GM12891 (cell line): ENCODE data around the gene TXNDC5.

ENCODE experiments used
- PAX5 ChIP-seq: IDR thresholded peaks from 2 replicates; pipeline ENCODE4 v1.6.1; 2011; ENCODE audit warnings: low read length, moderate library complexity, mild to moderate bottlenecking; ENCODE audit not compliant: insufficient read depth, severe bottlenecking
- POLR2A ChIP-seq: IDR thresholded peaks from 2 replicates; pipeline ENCODE4 v1.6.1; 2011; ENCODE audit warnings: low read depth, low read length, control low read depth
- POLR2AphosphoS5 ChIP-seq: IDR thresholded peaks from 2 replicates; pipeline ENCODE4 v1.6.1; 2011; ENCODE audit warnings: low read depth, low read length, control low read depth
- POU2F2 ChIP-seq: IDR thresholded peaks from 2 replicates; pipeline ENCODE4 v1.6.1; 2011; ENCODE audit warnings: low read depth, mild to moderate bottlenecking, control low read depth, low read length, moderate library complexity
- SPI1 ChIP-seq: IDR thresholded peaks from 2 replicates; pipeline ENCODE4 v1.6.1; 2011; ENCODE audit warnings: low read depth, low read length, control low read depth
- TAF1 ChIP-seq: IDR thresholded peaks from 2 replicates; pipeline ENCODE4 v1.6.1; 2011; ENCODE audit warnings: low read depth, low read length, control low read depth

DNA sequence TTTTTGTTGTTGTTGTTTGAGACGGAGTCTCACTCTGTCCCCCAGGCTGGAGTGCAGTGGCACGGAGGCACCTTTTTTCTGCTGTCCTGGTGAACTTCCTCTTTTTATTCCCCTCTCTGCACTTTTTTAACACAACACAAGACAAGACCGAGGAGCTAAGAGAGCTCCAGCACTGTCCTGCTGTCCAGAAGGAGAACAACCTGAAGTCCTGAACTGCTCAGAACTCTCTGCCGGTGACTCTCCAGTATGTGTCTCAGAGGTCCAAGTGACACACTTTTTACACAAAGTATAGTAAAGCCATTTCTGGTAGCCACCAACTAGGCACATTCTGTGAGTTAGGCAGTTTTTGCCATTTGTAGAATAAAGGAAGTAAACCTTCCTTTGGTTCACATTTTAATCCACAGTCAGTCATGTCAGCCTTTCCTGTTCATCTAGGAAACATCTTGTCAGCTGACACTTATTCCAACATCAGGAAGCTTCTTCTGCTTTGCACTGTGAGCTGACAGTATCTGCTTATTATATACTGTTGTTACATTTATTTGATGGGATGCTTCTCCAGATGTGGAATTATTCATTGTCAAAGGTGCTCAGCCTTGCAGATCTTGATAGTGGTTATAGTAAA, 28.1 kb upstream of the TXNDC5 start:
- TF ChIP-seq TAF1 (no peak), POLR2A (no peak), POLR2AphosphoS5 (no peak), SPI1 (no peak), POU2F2 (no peak), PAX5 (no peak)
